ENCODE measurements around the gene ADM5.

DNA sequence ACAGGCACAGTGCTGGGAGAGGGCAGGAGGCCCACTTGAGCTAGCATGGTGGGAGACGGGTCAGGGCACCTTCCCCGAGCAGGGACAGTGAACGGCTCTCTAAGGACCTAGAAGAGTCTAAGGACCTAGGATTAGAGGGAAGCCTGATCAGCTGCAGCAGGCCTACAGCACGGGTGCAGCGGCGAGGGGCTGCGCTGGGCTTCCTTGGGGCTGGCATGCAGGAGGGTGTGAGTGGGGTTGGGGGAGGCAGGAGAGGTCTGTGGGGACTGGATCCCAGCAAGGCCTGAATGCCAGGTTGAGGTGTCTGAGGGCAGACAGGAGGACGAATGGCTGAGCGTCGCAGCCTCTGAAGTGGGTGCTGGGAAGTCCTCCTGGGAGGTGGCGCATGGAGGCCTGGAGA, 43.8 kb upstream of the ADM5 start:
- TF ChIP-seq, protein P1, sequence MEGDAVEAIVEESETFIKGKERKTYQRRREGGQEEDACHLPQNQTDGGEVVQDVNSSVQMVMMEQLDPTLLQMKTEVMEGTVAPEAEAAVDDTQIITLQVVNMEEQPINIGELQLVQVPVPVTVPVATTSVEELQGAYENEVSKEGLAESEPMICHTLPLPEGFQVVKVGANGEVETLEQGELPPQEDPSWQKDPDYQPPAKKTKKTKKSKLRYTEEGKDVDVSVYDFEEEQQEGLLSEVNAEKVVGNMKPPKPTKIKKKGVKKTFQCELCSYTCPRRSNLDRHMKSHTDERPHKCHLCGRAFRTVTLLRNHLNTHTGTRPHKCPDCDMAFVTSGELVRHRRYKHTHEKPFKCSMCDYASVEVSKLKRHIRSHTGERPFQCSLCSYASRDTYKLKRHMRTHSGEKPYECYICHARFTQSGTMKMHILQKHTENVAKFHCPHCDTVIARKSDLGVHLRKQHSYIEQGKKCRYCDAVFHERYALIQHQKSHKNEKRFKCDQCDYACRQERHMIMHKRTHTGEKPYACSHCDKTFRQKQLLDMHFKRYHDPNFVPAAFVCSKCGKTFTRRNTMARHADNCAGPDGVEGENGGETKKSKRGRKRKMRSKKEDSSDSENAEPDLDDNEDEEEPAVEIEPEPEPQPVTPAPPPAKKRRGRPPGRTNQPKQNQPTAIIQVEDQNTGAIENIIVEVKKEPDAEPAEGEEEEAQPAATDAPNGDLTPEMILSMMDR (IDR thresholded peaks at IDR 0.05; ENCODE audit: poor library complexity, severe bottlenecking), result no peak
- no peak for TF ChIP-seq TAF1 (IDR thresholded peaks at IDR 0.05; ENCODE audit: low read depth)

All from neural cell (in vitro differentiated cells).